ENCODE data around the gene EDEM2.
"Not testable (repeated sequence)": the region's sequence is repeated elsewhere in the genome, so short reads cannot be mapped to it uniquely, and the experiment has no call there.

The EDEM2 gene

DNA sequence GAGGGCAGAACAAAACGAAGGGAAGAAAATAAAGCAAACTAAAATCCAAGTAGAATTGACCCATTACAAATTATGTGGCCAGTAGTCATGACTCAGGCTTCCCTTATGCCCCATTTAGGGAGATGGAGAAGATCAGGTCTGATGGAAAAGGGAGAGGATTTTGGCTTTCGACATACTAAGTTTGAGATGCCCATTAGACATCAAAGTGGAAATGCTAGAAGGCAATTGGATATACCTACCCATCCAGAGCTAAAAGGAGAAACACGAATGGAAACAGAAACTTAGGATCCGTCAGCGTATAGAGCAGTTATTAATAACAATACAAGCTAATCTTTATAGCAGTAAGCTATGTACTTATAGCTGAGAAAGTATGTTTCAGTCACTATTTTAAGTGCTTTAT is 59.3 kb downstream of the EDEM2 start:
- DNase-seq (ENCODE audit: low read depth) = peak; percentile 36

DNA sequence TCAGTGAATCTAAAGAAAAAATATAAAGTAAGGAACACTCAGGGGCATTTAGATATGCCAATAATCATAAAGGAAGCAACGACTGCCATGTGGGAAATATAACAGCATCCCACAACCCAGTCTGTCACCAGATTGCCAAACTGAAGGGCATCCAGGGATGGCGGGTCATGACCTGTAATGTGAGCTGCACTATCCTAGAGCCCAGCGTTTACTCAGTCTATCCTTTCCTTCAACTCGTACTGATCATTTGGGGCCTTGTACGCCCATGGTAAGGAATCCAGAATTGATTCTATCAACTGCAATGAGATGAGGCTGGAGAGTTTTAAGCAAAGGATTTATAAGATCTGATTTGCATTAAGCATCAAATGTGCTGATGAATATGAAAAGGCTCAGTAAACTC is 59.8 kb downstream of the EDEM2 start:
- DNase-seq (ENCODE audit: low read depth) = no peak

DNA sequence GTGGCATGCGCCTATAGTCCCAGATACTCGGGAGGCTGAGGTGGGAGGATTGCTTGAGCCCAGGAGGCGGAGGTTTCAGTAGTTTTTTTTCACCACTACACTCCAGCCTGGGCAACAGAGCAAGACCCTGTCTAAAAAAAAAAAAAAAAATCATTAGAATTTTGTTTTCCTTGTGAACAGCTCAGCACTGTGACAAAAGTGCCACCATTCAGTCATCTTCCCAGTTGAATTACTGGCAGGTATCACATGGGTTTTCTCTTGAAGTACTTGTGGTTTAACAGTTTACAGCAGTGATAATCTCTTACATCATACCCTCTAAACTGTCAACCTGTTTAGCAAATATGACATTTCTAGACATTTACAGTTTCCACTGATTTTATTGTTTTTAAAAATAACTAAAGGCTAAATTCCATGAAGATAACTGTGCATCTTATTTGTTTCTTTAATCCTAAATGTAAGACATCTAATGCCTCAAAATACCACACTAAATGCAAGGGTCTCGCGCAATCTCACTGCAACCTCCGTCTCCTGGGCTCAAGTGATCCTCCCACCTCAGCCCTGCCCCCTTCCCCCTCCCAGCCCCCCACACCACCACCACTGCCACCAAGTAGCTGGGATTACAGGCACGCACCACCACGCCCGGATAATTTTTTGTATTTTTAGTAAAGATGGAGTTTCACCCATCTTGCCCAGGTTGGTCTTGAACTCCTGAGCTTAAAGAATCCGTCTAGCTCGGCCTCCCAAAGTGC is 61.5 kb downstream of the EDEM2 start:
- no peak for DNase-seq (ENCODE audit: low read depth)

DNA sequence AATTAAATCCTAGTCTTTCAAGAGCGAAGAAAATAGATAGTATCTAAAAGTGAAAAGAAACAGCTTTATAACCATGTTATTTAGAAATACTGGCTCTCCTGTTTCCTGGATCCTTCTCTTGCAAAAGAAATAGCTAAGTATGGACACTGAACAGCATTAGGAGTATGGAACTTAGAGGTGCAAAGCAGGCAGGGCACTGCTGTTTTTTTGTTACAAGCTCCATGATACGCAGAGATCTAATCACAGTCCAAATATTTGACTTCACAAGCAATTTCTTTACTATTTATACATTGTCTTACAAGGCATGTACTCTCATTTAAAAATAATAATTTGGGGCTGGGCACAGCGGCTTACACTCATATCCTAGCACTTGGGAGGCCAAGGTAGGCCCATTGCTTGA is 62.1 kb downstream of the EDEM2 start:
- no peak for DNase-seq (ENCODE audit: low read depth)

DNA sequence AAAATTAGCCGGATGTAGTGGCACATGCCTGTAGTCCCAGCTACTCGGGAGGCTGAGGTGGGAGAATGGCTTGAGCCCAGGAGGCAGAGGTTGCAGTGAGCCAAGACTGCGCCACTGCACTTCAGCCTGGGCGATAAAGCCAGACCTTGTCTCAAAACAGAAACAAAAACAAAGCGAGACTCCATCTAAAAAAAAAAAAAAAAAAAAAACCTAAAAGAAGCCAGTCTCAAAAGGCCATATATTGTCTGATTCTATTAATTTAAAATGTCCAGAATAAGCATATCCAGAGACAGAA is 66.8 kb downstream of the EDEM2 start:
- not testable (repeated sequence) for DNase-seq (ENCODE audit: low read depth)

DNA sequence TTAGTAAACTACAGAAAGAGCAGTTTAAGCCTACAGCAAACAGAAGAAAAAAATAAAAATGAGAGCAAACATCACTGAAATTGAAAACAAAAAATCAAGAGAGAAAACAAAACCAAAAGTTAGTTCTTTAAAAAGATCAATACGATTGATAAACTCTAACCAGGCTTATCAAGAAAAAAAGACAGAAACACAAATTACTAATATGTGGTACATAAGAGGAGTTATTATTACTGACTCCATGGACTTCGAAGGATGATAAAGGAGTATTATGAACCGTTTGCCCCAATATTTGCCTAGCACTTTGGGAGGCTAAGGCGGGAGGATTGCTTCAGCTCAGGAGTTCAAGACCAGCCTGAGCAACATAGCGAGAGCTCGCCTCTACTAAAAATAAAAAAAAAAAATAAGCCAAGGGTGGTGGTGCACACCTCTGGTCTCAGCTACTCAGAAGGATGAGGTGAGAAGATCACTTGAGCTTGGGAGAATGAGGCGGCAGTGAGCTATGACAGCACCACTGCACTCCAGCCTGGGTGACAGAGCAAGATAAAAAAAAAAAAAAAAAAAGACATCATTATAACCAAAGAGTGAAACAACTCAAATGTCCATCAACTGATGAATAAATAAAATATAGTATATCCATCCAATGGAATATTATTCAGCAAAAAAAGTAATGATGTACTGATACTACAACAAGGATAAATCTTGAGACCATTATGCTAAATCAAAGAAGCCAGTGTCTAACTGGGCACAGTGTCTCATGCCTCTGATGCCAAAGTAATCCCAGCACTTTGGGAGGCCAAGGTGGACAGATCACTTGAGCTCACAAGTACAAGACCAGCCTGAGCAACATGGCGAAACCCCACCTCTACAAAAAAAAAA is 67.4 kb downstream of the EDEM2 start:
- DNase-seq (ENCODE audit: low read depth) = no peak

DNA sequence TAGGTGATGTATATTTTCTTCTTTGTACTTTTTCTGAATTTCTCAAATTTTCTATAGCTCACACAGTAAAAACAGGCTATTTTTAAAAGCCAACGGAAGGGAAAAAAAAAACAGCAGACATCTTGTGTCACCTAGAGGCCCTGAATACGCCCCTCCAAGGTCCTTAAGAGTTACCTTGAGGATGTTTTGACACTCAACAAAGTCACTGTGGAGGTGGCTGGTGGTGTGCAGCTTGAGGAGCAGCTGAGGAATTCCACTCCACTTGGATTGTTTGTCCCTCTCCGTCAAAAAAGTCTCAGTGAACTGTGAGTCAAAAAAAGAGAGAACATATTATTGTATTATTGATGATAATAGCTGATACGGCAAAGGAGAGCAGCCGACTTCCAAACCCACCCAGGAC is 69.3 kb downstream of the EDEM2 start:
- no peak for DNase-seq (ENCODE audit: low read depth)

DNA sequence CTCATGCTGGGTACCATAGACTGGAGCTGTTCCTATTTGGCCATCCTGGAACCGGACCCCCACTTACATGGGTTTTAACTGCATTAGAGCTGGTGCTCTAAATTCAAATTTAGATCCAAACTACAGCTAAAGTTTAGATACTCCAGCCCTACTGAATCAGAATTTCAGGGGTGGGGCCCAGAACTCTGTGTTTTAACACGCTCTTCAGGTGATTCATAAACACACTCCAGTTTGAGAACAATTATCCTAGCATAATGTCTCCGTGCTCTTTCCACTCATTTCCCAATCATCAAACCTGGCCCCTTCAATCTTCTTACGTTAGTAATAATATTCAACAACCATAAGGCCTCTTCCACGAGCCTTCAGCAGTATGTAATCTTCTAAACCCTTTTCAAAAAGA is 69.8 kb downstream of the EDEM2 start:
- DNase-seq (ENCODE audit: low read depth) = no peak

DNA sequence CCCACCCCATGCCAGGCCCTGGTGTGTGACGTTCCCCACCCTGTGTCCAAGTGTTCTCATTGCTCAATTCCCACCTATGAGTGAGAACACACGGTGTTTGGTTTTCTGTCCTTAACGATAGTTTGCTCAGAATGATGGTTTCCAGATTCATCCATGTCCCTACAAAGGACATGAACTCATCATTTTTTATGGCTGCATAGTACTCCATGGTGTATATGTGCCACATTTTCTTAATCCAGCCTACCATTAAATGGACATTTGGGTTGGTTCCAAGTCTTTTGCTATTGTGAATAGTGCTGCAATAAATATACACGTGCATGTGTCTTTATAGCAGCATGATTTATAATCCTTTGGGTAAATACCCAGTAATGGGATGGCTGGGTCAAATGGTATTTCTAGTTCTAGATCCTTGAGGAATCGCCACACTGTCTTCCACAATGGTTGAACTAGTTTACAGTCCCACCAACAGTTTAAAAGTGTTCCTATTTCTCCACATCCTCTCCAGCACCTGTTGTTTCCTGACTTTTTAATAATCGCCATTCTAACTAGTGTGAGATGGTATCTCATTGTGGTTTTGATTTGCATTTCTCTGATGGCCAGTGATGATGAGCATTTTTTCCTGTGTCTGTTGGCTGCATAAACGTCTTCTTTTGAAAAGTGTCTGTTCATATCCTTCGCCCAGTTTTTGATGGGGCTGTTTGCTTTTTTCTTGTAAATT is 75.5 kb downstream of the EDEM2 start:
- DNase-seq (ENCODE audit: low read depth) = not testable (repeated sequence)

DNA sequence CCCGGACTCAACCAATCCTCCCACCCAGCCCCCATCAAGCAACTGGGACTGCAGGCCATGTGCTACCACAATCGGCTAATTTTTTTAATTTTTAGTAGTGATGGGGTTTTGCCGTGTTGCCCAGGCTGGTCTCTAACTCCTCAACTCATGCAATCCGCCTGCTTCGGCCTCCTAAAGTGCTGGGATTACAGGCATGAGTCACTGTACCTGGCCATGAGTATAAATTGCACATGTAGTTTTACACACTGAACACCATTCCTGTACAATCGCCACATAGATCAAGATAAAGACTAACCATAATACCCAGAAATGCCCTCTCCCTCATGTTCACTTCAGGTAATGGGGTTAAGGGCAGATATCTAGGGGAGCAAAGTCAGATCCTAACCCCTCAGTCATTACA is 80.9 kb downstream of the EDEM2 start:
- no peak for DNase-seq (ENCODE audit: low read depth)

Data from fibroblast of gingiva (primary cell).